Duodenal mucosa (tissue), 2 donors: ENCODE results near the gene BRMS1L.
"Not testable (repeated sequence)": the region's sequence is repeated elsewhere in the genome, so short reads cannot be mapped to it uniquely, and the experiment has no call there.

Source experiments
- H3K27ac ChIP-seq: one replicate; pipeline ENCODE4 v1.7.0; 2013; ENCODE audit warnings: low read depth, low read length
- H3K27me3 ChIP-seq, 2 donors: one replicate each; pipeline ENCODE4 v1.7.0; 2013; ENCODE audit warnings: low read length in 2 of 2, control low read depth in 1 of 2; ENCODE audit not compliant: insufficient read depth in 2 of 2, control insufficient read depth in 1 of 2
- H3K36me3 ChIP-seq, 2 donors: one replicate each; pipeline ENCODE4 v1.7.0; 2013; ENCODE audit warnings: low read length in 2 of 2, control low read depth in 1 of 2; ENCODE audit not compliant: insufficient read depth in 2 of 2, control insufficient read depth in 1 of 2
- H3K4me1 ChIP-seq, 2 donors: one replicate each; pipeline ENCODE4 v1.7.0; 2013; ENCODE audit warnings: low read length in 2 of 2, control low read depth in 1 of 2; ENCODE audit not compliant: insufficient read depth in 2 of 2, control insufficient read depth in 1 of 2
- H3K4me3 ChIP-seq, 2 donors: one replicate each; pipeline ENCODE4 v1.7.0; 2013; ENCODE audit warnings: low read length in 2 of 2, low read depth in 1 of 2
- H3K9ac ChIP-seq, 2 donors: one replicate each; pipeline ENCODE4 v1.7.0; 2013; ENCODE audit warnings: low read length in 2 of 2, low read depth in 1 of 2
- H3K9me3 ChIP-seq, 2 donors: one replicate each; pipeline ENCODE4 v1.7.0; 2013; ENCODE audit warnings: low read length in 2 of 2, control low read depth in 1 of 2; ENCODE audit not compliant: control insufficient read depth in 1 of 2

The BRMS1L gene, protein sequence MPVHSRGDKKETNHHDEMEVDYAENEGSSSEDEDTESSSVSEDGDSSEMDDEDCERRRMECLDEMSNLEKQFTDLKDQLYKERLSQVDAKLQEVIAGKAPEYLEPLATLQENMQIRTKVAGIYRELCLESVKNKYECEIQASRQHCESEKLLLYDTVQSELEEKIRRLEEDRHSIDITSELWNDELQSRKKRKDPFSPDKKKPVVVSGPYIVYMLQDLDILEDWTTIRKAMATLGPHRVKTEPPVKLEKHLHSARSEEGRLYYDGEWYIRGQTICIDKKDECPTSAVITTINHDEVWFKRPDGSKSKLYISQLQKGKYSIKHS

DNA sequence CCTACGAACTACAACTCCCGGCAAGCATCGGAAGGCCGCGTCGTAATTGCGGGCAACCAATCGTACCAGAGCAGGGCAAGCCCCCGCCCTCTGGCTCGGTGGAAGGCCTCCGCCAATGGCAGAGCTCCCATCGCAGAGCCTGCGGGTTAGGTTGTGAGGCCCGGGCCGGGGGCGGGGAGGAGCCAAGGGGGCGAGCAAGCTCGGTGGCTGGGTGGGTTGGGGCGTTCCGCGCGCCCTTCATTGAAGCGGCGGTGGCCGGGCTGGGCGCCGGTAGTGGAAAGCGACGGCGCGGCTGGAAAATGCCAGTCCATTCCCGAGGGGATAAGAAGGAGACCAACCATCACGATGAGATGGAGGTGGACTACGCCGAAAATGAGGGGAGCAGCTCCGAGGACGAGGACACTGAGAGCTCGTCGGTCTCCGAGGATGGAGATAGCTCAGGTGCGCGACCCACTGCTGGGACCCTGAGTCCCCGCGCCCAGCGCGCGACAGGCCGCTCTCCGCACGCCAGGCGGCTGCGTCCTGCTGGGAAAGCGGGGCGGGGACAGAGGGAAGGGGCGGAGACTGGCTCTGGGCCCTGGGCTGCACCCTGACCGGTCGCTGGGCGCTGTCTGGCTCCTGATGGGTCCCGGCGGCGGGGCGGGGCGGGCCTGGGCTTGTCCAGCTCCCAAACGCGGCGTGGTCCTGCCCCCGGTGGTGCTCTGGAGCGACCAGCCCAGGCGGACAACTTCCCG lies at the start of gene BRMS1L:
Gene BRMS1L, plus strand, starts transcription at position 121 of the 734 bp plus-strand sequence. Its CDS starts 179 bp downstream, at position 300.
- H3K27ac ChIP-seq, result peak within 1 kb of the TSS; percentile 96
- H3K27me3 ChIP-seq, result no peaks in the 10 kb centered on the region
- peak within 1 kb of the TSS; percentile 92 to 99 for H3K9ac ChIP-seq
- peak within 1 kb of the TSS; percentile 82 to 99 for H3K4me3 ChIP-seq
- H3K4me1 ChIP-seq, result peaks cover 0 to 6% of the 10 kb centered on the region in 2 donors
- H3K9me3 ChIP-seq, result no peaks in the 10 kb centered on the region
- H3K36me3 ChIP-seq, result no peaks in the 10 kb centered on the region

DNA sequence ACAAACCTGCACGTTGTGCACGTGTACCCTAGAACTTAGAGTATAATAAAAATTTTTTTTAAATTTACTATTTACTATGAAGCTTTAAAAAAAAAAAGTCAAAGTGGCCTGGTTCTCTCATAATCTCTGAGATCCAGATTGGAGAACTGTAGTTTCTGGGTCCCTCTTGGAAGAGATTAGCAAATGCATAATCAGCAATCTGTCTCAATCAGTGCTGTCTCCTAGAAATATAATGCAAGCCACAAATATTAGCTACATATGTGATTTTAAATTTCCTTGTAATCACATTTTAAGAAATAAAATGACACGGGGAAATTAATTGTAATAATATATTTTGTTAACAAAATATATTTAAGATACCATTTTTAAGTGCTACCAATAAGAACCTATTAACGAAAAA lies 49.3 kb upstream of the BRMS1L start:
- no peak overlapping the region for H3K9ac ChIP-seq
- H3K4me3 ChIP-seq, result no peak overlapping the region
- no peak overlapping the region for H3K27ac ChIP-seq
- peaks cover 0 to 3% of the 10 kb centered on the region in 2 donors for H3K36me3 ChIP-seq
- H3K4me1 ChIP-seq, result no peaks in the 10 kb centered on the region
- H3K27me3 ChIP-seq, result no peaks in the 10 kb centered on the region
- H3K9me3 ChIP-seq, result peaks cover 0 to 4% of the 10 kb centered on the region in 2 donors

GRCh38 chr14:35777550-35777949 lies 48.6 kb upstream of the BRMS1L start:
- H3K4me1 ChIP-seq, H3K4me3 ChIP-seq, H3K27ac ChIP-seq, H3K9ac ChIP-seq, H3K9me3 ChIP-seq, H3K27me3 ChIP-seq, H3K36me3 ChIP-seq: not testable (repeated sequence)

- no peak overlapping the region for H3K9ac ChIP-seq
Measured at GRCh38 chr14:35779368-35779767, 46.8 kb upstream of the BRMS1L start.

DNA sequence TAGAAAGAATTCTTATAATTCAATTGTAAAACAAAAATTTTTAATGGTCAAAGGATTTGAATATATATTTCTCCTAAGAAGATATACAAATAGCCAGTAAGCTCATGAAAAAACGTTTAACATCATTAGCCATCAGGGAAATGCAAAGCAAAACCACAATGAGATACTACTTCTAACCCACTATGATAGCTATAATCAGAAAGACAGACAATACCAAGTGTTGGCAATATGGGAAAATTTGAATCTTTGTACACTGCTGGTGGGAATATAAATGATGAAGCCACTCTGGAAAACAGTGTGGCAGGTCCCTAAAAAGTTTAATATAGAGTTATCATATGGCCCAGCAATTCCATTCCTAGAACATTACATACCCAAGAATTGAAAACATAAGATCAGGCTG lies 42.4 kb upstream of the BRMS1L start:
- Histone ChIP-seq H3K36me3 (no peaks in the 10 kb centered on the region), H3K4me3 (no peak overlapping the region), H3K27ac (no peak overlapping the region), H3K4me1 (no peaks in the 10 kb centered on the region), H3K9ac (no peak overlapping the region), H3K27me3 (no peaks in the 10 kb centered on the region), H3K9me3 (peaks cover 0 to 4% of the 10 kb centered on the region in 2 donors)

More at GRCh38 chr14:35779368-35779767, 46.8 kb upstream of the BRMS1L start:
- H3K27ac ChIP-seq, result no peak overlapping the region
- H3K36me3 ChIP-seq, result no peaks in the 10 kb centered on the region
- no peaks in the 10 kb centered on the region for H3K27me3 ChIP-seq
- H3K4me3 ChIP-seq, result no peak overlapping the region
- H3K9me3 ChIP-seq, result peaks cover 0 to 4% of the 10 kb centered on the region in 2 donors
- no peaks in the 10 kb centered on the region for H3K4me1 ChIP-seq

DNA sequence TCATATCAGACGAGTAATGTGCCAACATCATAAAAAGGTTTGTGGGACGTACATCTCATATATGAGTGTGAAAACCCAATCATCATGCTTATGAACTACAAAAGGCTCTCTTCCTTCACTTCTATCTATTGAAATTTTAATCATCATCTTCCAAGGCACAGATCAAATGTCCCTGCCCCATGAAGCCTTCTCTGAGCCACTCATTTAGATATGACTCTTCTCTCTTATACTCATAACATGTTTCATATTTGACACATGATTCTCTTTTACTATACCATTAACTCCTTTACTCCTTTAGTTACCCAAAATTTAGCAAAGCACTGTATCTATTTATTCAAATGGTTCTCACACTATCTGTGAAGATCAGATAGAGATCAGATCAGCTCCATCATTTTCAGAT lies 39.3 kb upstream of the BRMS1L start:
- Histone ChIP-seq H3K4me1 (no peaks in the 10 kb centered on the region), H3K4me3 (no peak overlapping the region), H3K9me3 (no peaks in the 10 kb centered on the region), H3K36me3 (no peaks in the 10 kb centered on the region), H3K27ac (no peak overlapping the region), H3K27me3 (no peaks in the 10 kb centered on the region), H3K9ac (no peak overlapping the region)

- H3K4me1 ChIP-seq, result no peaks in the 10 kb centered on the region
- no peaks in the 10 kb centered on the region for H3K27me3 ChIP-seq
- no peak overlapping the region for H3K27ac ChIP-seq
- H3K36me3 ChIP-seq, result peaks cover 0 to 2% of the 10 kb centered on the region in 2 donors
- no peaks in the 10 kb centered on the region for H3K9me3 ChIP-seq
- no peak overlapping the region for H3K4me3 ChIP-seq
- no peak overlapping the region for H3K9ac ChIP-seq
Measured at GRCh38 chr14:35789651-35790050, 36.5 kb upstream of the BRMS1L start.

DNA sequence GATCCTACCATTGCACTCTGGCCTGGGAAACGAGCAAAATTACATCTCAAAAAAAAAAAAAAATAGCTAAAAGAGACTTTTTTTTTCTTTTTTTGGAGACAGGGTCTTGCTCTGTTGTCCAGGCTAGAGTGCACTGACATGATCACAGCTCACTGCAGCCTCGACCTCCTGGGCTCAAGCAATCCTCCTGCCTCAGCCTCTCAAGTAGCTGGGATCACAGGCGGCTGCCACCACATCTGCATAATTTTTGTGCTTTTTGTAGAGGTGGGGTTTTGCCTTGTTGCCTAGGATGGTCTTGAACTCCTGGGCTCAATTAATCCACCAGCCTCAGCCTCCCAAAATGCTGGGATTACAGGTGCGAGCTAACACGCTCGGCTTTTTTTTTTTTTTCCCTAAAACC lies 28.3 kb upstream of the BRMS1L start:
- Histone ChIP-seq H3K9me3 (no peaks in the 10 kb centered on the region), H3K9ac (no peak overlapping the region), H3K36me3 (peaks cover 0 to 2% of the 10 kb centered on the region in 2 donors), H3K4me3 (no peak overlapping the region), H3K27me3 (no peaks in the 10 kb centered on the region), H3K27ac (no peak overlapping the region), H3K4me1 (no peaks in the 10 kb centered on the region)

GRCh38 chr14:35806006-35806907 lies 19.9 kb upstream of the BRMS1L start:
- Histone ChIP-seq H3K4me3 (peak overlapping the region in 1 of 2 donors; percentile 11), H3K4me1 (peaks cover 13 to 18% of the 10 kb centered on the region in 2 donors), H3K9me3 (no peaks in the 10 kb centered on the region), H3K9ac (no peak overlapping the region), H3K27ac (no peak overlapping the region), H3K27me3 (no peaks in the 10 kb centered on the region), H3K36me3 (no peaks in the 10 kb centered on the region)
